HepG2 (cell line): ENCODE measurements around the gene GGA3. TPM values are rescaled to one million over a fixed set of nuclear protein-coding genes. Genes with fewer than 3 reads are reported as not detected.

ENCODE experiments used
- AHDC1 ChIP-seq: sonication (generic); formaldehyde crosslinking; IDR thresholded peaks from 2 replicates; pipeline ENCODE4 v1.5.1; 2020; ENCODE audit warnings: mild to moderate bottlenecking, missing genetic modification reagents, borderline replicate concordance
- CSRNP2 ChIP-seq: sonication (generic); formaldehyde crosslinking; conservative IDR thresholded peaks from 2 replicates; pipeline ENCODE4 v1.8.0; 2022; ENCODE audit warnings: low read depth, missing genetic modification reagents
- FOXC1 ChIP-seq: sonication (generic); formaldehyde crosslinking; IDR thresholded peaks from 2 replicates; pipeline ENCODE4 v1.8.0; 2022; ENCODE audit warnings: mild to moderate bottlenecking, missing genetic modification reagents, borderline replicate concordance
- HMG20A ChIP-seq: IDR thresholded peaks from 2 replicates; pipeline ENCODE4 v1.6.1; 2016; ENCODE audit warnings: borderline replicate concordance
- JDP2 ChIP-seq: sonication (generic); formaldehyde crosslinking; IDR thresholded peaks from 2 replicates; pipeline ENCODE4 v1.8.1; 2022; ENCODE audit warnings: missing genetic modification reagents, borderline replicate concordance
- KLF12 ChIP-seq: sonication (generic); formaldehyde crosslinking; IDR thresholded peaks from 2 replicates; pipeline ENCODE4 v1.4.0; 2020; ENCODE audit warnings: missing genetic modification reagents, borderline replicate concordance
- LRRFIP1 ChIP-seq: sonication (generic); formaldehyde crosslinking; conservative IDR thresholded peaks from 2 replicates; pipeline ENCODE4 v1.4.0; 2020; ENCODE audit warnings: missing genetic modification reagents
- MED13 ChIP-seq: sonication (generic); formaldehyde crosslinking; IDR thresholded peaks from 2 replicates; pipeline ENCODE4 v1.5.0; 2020; ENCODE audit warnings: missing genetic modification reagents
- MIER2 ChIP-seq: IDR thresholded peaks from 2 replicates; pipeline ENCODE4 v1.6.1; 2016; ENCODE audit warnings: missing biosample characterization, missing genetic modification reagents
- NR0B2 ChIP-seq: sonication (generic); formaldehyde crosslinking; IDR thresholded peaks from 2 replicates; pipeline ENCODE4 v1.4.0; 2020; ENCODE audit warnings: mild to moderate bottlenecking, missing genetic modification reagents
- NR2F2 ChIP-seq: IDR thresholded peaks from 2 replicates; pipeline ENCODE4 v1.6.1; 2012; ENCODE audit warnings: low read depth, inconsistent platforms, borderline replicate concordance
- PAX8 ChIP-seq: sonication (generic); formaldehyde crosslinking; IDR thresholded peaks from 2 replicates; pipeline ENCODE4 v1.8.0; 2022; ENCODE audit warnings: mild to moderate bottlenecking, missing genetic modification reagents, borderline replicate concordance
- PLSCR1 ChIP-seq: sonication (generic); formaldehyde crosslinking; IDR thresholded peaks from 2 replicates; pipeline ENCODE4 v1.5.0; 2020; ENCODE audit warnings: missing genetic modification reagents, mild to moderate bottlenecking, borderline replicate concordance
- ZC3H4 ChIP-seq: sonication (generic); formaldehyde crosslinking; IDR thresholded peaks from 2 replicates; pipeline ENCODE4 v1.4.0; 2020; ENCODE audit warnings: missing genetic modification reagents, borderline replicate concordance
- ZFYVE20 ChIP-seq: sonication (generic); formaldehyde crosslinking; IDR thresholded peaks from 2 replicates; pipeline ENCODE4 v1.8.0; 2023; ENCODE audit warnings: low read depth, mild to moderate bottlenecking, moderate library complexity, missing genetic modification reagents, borderline replicate concordance
- ZNF256 ChIP-seq: sonication (generic); formaldehyde crosslinking; conservative IDR thresholded peaks from 2 replicates; pipeline ENCODE4 v1.4.0; 2020; ENCODE audit warnings: missing genetic modification reagents
- ZNF496 ChIP-seq: sonication (generic); formaldehyde crosslinking; IDR thresholded peaks from 2 replicates; pipeline ENCODE4 v1.8.1; 2023; ENCODE audit warnings: mild to moderate bottlenecking, moderate library complexity, missing genetic modification reagents; ENCODE audit not compliant: insufficient replicate concordance
- polyA plus RNA-seq, 8 experiments: library from polyadenylated mRNA; depleted of rRNA in 3 of 8; stranded (reverse) in 7 of 8; unstranded in 1 of 8; fragments of >200 nt; fragmentation: Illumina TruSeq in 4 of 8; extraction: Trizol in 4 of 8; gene quantifications; 2 replicates each; pipeline versions ENCODE4 v1.2.1 to v1.2.3, GENCODE V29; 2011 to 2016; ENCODE audit warnings: low read depth in 4 of 8, missing spikeins in 1 of 8, mixed read lengths in 1 of 8; ENCODE audit not compliant: insufficient read depth in 1 of 8
- total RNA-seq, 5 experiments: library from RNA; depleted of rRNA; stranded (reverse); fragments of >200 nt; fragmentation: Illumina TruSeq; extraction: Trizol; gene quantifications; 2 replicates each; pipeline ENCODE4 v1.2.3, GENCODE V29; 2016; ENCODE audit warnings: low read depth in 1 of 5

The GGA3 gene
- total and polyA plus RNA-seq, 2 of the 13 experiments (the other 11 are each of a cell fraction or from before 2014, with no cell fraction given) = 28.4 to 43.7 TPM

GRCh38 chr17:75271233-75271954, 10.0 kb upstream of the GGA3 start (continued):
- TF ChIP-seq PLSCR1 (CRISPR knock-in tag) = no peak
- no peak for TF ChIP-seq HMG20A (CRISPR knock-in tag)
- TF ChIP-seq FOXC1 = no peak; the same call in 1 of the 2 replicates
- TF ChIP-seq KLF12 = peak; percentile 75; the same call in 1 of the 2 replicates
- no peak for TF ChIP-seq NR2F2
- TF ChIP-seq JDP2 (CRISPR knock-in tag) = peak; percentile 40; the same call in 1 of the 2 replicates
- TF ChIP-seq MED13 (CRISPR knock-in tag) = peak; percentile 75; the same call in 1 of the 2 replicates
- peak; percentile 94; the same call in 1 of the 2 replicates for TF ChIP-seq NR0B2 (CRISPR knock-in tag)
- no peak for TF ChIP-seq PAX8 (CRISPR knock-in tag)
- TF ChIP-seq ZC3H4 (CRISPR knock-in tag) = peak; percentile 41; the same call in 1 of the 2 replicates
- TF ChIP-seq AHDC1 = no peak; the same call in 1 of the 2 replicates
- no peak for TF ChIP-seq LRRFIP1 (CRISPR knock-in tag)
- 0 out of 2 replicates have a peak, but pooled peaks have one; percentile 20 for TF ChIP-seq MIER2 (CRISPR knock-in tag)
- no peak for TF ChIP-seq ZNF496
- no peak; the same call in 1 of the 2 replicates for TF ChIP-seq ZNF256 (CRISPR knock-in tag)
- TF ChIP-seq CSRNP2 = no peak; the same call in 1 of the 2 replicates
- 0 out of 2 replicates have a peak, but pooled peaks have one; percentile 27 for TF ChIP-seq ZFYVE20 (CRISPR knock-in tag)
